Measurements from ENCODE around the gene GOLT1A. TPM values are rescaled to one million over a fixed set of nuclear protein-coding genes. Genes with fewer than 3 reads are reported as not detected.

Gene GOLT1A
- total and polyA plus RNA-seq, 2 donors (not counting 1 experiment from before 2014, with no cell fraction given), result 0.50 TPM; not detected in 1

GRCh38 chr1:204260601-204261197 lies 46.9 kb upstream of the GOLT1A start:
- Histone ChIP-seq H3K4me1 (ENCODE audit: control insufficient read depth, extremely low read depth, insufficient read depth, low read length) (peaks cover 6% of the 10 kb centered on the region), H3K36me3 (ENCODE audit: control insufficient read depth, insufficient read depth, low read length) (no peaks in the 10 kb centered on the region), H2AFZ (ENCODE audit: low read length) (no peak overlapping the region), H3K79me2 (ENCODE audit: control insufficient read depth, insufficient read depth, low read length) (no peaks in the 10 kb centered on the region), H3K27me3 (ENCODE audit: control insufficient read depth, insufficient read depth, low read length) (peaks cover 5% of the 10 kb centered on the region), H4K20me1 (ENCODE audit: control insufficient read depth, extremely low read depth, insufficient read depth, low read length) (no peaks in the 10 kb centered on the region), H3K9ac (ENCODE audit: insufficient read depth, low read length) (no peak overlapping the region), H3K27ac (ENCODE audit: insufficient read depth, low read length) (no peak overlapping the region), H3K4me3 (replicated peaks in 1 of 4; ENCODE audit: control extremely low read depth in 1 of 4, insufficient read depth in 1 of 4, low read depth in 3 of 4, low read length in 4 of 4) (no peak overlapping the region), H3K4me2 (ENCODE audit: extremely low read depth, insufficient read depth, low read length) (no peak overlapping the region), H3K9me3 (ENCODE audit: control insufficient read depth, insufficient read depth, low read depth, low read length) (no peaks in the 10 kb centered on the region)
- no peak for DNase-seq (ENCODE audit: low read depth in 2 of 2)
- TF ChIP-seq CTCF (conservative IDR thresholded peaks at IDR 0.05 in 1 of 2, IDR thresholded peaks at IDR 0.05 in 1 of 2; ENCODE audit: low read depth in 1 of 2, low read length in 2 of 2), result no peak
- TF ChIP-seq EZH2 (IDR thresholded peaks at IDR 0.05; ENCODE audit: low read length, missing control alignments), result no peak

- no peaks in the 10 kb centered on the region for H3K79me2 ChIP-seq (ENCODE audit: control insufficient read depth, insufficient read depth, low read length)
- H3K27ac ChIP-seq (ENCODE audit: insufficient read depth, low read length), result no peak overlapping the region
- H3K27me3 ChIP-seq (ENCODE audit: control insufficient read depth, insufficient read depth, low read length), result peaks cover 5% of the 10 kb centered on the region
- no peak overlapping the region for H3K4me3 ChIP-seq (replicated peaks in 1 of 4; ENCODE audit: control extremely low read depth in 1 of 4, insufficient read depth in 1 of 4, low read depth in 3 of 4, low read length in 4 of 4)
- H3K4me2 ChIP-seq (ENCODE audit: extremely low read depth, insufficient read depth, low read length), result no peak overlapping the region
- H3K36me3 ChIP-seq (ENCODE audit: control insufficient read depth, insufficient read depth, low read length), result no peaks in the 10 kb centered on the region
- H3K9me3 ChIP-seq (ENCODE audit: control insufficient read depth, insufficient read depth, low read depth, low read length), result no peaks in the 10 kb centered on the region
- peaks cover 6% of the 10 kb centered on the region for H3K4me1 ChIP-seq (ENCODE audit: control insufficient read depth, extremely low read depth, insufficient read depth, low read length)
- H2AFZ ChIP-seq (ENCODE audit: low read length), result no peak overlapping the region
- H3K9ac ChIP-seq (ENCODE audit: insufficient read depth, low read length), result no peak overlapping the region
- H4K20me1 ChIP-seq (ENCODE audit: control insufficient read depth, extremely low read depth, insufficient read depth, low read length), result no peaks in the 10 kb centered on the region
- DNase-seq (ENCODE audit: low read depth in 2 of 2), result no peak
- no peak for TF ChIP-seq CTCF (conservative IDR thresholded peaks at IDR 0.05 in 1 of 2, IDR thresholded peaks at IDR 0.05 in 1 of 2; ENCODE audit: low read depth in 1 of 2, low read length in 2 of 2)
Observed at GRCh38 chr1:204259782-204260181, 46.0 kb upstream of the GOLT1A start.

GRCh38 chr1:204259196-204259595 lies 45.4 kb upstream of the GOLT1A start:
- DNase-seq (ENCODE audit: low read depth in 2 of 2), result no peak
- TF ChIP-seq CTCF (conservative IDR thresholded peaks at IDR 0.05 in 1 of 2, IDR thresholded peaks at IDR 0.05 in 1 of 2; ENCODE audit: low read depth in 1 of 2, low read length in 2 of 2) (no peak), EZH2 (IDR thresholded peaks at IDR 0.05; ENCODE audit: low read length, missing control alignments) (no peak)
- peaks cover 6% of the 10 kb centered on the region for H3K4me1 ChIP-seq (ENCODE audit: control insufficient read depth, extremely low read depth, insufficient read depth, low read length)
- no peaks in the 10 kb centered on the region for H3K36me3 ChIP-seq (ENCODE audit: control insufficient read depth, insufficient read depth, low read length)
- H3K9me3 ChIP-seq (ENCODE audit: control insufficient read depth, insufficient read depth, low read depth, low read length), result no peaks in the 10 kb centered on the region
- H3K4me3 ChIP-seq (replicated peaks in 1 of 4; ENCODE audit: control extremely low read depth in 1 of 4, insufficient read depth in 1 of 4, low read depth in 3 of 4, low read length in 4 of 4), result no peak overlapping the region
- no peak overlapping the region for H2AFZ ChIP-seq (ENCODE audit: low read length)
- peaks cover 5% of the 10 kb centered on the region for H3K27me3 ChIP-seq (ENCODE audit: control insufficient read depth, insufficient read depth, low read length)
- H3K27ac ChIP-seq (ENCODE audit: insufficient read depth, low read length), result no peak overlapping the region
- no peak overlapping the region for H3K9ac ChIP-seq (ENCODE audit: insufficient read depth, low read length)
- no peak overlapping the region for H3K4me2 ChIP-seq (ENCODE audit: extremely low read depth, insufficient read depth, low read length)
- no peaks in the 10 kb centered on the region for H3K79me2 ChIP-seq (ENCODE audit: control insufficient read depth, insufficient read depth, low read length)
- H4K20me1 ChIP-seq (ENCODE audit: control insufficient read depth, extremely low read depth, insufficient read depth, low read length), result no peaks in the 10 kb centered on the region
